Hepatocyte (in vitro differentiated cells): ENCODE data around the gene ASCL3. TPM values are rescaled to one million over a fixed set of nuclear protein-coding genes. Genes with fewer than 3 reads are reported as not detected.
"Not testable (repeated sequence)": the region's sequence is repeated elsewhere in the genome, so short reads cannot be mapped to it uniquely, and the experiment has no call there.

Experiments
- DNase-seq: peaks from one replicate; pipeline ENCODE4 v3.0.0-alpha.2; 2016; ENCODE audit warnings: low spot score
- H2AFZ ChIP-seq: fragments of 200-600 bp; sonication (generic); 2 replicates; pipeline ENCODE4 v1.6.0; 2016; ENCODE audit warnings: antibody characterized with exemption, mild to moderate bottlenecking
- H3K27ac ChIP-seq: fragments of 200-600 bp; sonication (generic); 2 replicates; pipeline ENCODE4 v1.5.1; 2016; ENCODE audit warnings: mild to moderate bottlenecking
- H3K27me3 ChIP-seq: fragments of 200-600 bp; sonication (generic); 2 replicates; pipeline ENCODE4 v1.6.1; 2016
- H3K36me3 ChIP-seq: fragments of 200-600 bp; sonication (generic); replicated peaks from 2 replicates; pipeline ENCODE4 v1.5.1; 2016; ENCODE audit warnings: low read depth; ENCODE audit not compliant: insufficient read depth
- H3K4me1 ChIP-seq: fragments of 200-600 bp; sonication (generic); 2 replicates; pipeline ENCODE4 v1.5.1; 2016; ENCODE audit warnings: mild to moderate bottlenecking, moderate library complexity; ENCODE audit not compliant: insufficient read depth
- H3K4me2 ChIP-seq: fragments of 200-600 bp; sonication (generic); 2 replicates; pipeline ENCODE4 v1.6.0; 2016
- H3K4me3 ChIP-seq: fragments of 200-600 bp; sonication (generic); 2 replicates; pipeline ENCODE4 v1.5.1; 2016; ENCODE audit warnings: mild to moderate bottlenecking
- H3K79me2 ChIP-seq: fragments of 200-600 bp; sonication (generic); 2 replicates; pipeline ENCODE4 v1.6.0; 2017; ENCODE audit warnings: mild to moderate bottlenecking
- H3K9me2 ChIP-seq: fragments of 200-600 bp; sonication (generic); replicated peaks from 2 replicates; pipeline ENCODE4 v1.6.0; 2017; ENCODE audit warnings: mild to moderate bottlenecking; ENCODE audit not compliant: insufficient read depth
- H3K9me3 ChIP-seq: fragments of 200-600 bp; sonication (generic); 2 replicates; pipeline ENCODE4 v1.5.1; 2016; ENCODE audit warnings: low read depth, mild to moderate bottlenecking
- H4K20me1 ChIP-seq: fragments of 200-600 bp; sonication (generic); 2 replicates; pipeline ENCODE4 v1.6.0; 2016; ENCODE audit warnings: mild to moderate bottlenecking; ENCODE audit not compliant: insufficient read depth, poor library complexity, severe bottlenecking
- EZH2 ChIP-seq: fragments of 200-600 bp; sonication (generic); IDR thresholded peaks from 2 replicates; pipeline ENCODE4 v1.6.1; 2016; ENCODE audit warnings: antibody characterized with exemption, mild to moderate bottlenecking, borderline replicate concordance
- EZH2phosphoT487 ChIP-seq: fragments of 200-600 bp; sonication (generic); IDR thresholded peaks from one replicate; pipeline ENCODE4 v1.6.1; 2018; ENCODE audit warnings: antibody characterized with exemption, mild to moderate bottlenecking, low read depth, moderate library complexity; ENCODE audit not compliant: unreplicated experiment, severe bottlenecking
- WGBS: methylation state at CpG from one replicate; pipeline ENCODE4 v1.1.6; 2016; ENCODE audit warnings: low lambda C conversion rate; ENCODE audit errors: missing lambda C conversion rate; 5-methylcytosine and 5-hydroxymethylcytosine counted together
- polyA plus RNA-seq: library from polyadenylated mRNA; unstranded; fragments of >200 nt; fragmentation: Nextera tagmentation; extraction: Ambion mirVana; gene quantifications from 2 replicates; pipeline ENCODE4 v1.2.1, GENCODE V29; 2016
- total RNA-seq: library from RNA; depleted of rRNA; stranded (reverse); fragments of >200 nt; gene quantifications from 2 replicates; pipeline ENCODE4 v1.2.3, GENCODE V29; 2014
- TF ChIP-seq, protein P1 (sequence below): fragments of 200-600 bp; sonication (generic); IDR thresholded peaks from 2 replicates; pipeline ENCODE4 v1.5.1; 2016; ENCODE audit warnings: antibody characterized with exemption, mild to moderate bottlenecking; ENCODE audit not compliant: poor library complexity

The ASCL3 gene
- total and polyA plus RNA-seq, 2 experiments from 2014 or later, result not detected

DNA sequence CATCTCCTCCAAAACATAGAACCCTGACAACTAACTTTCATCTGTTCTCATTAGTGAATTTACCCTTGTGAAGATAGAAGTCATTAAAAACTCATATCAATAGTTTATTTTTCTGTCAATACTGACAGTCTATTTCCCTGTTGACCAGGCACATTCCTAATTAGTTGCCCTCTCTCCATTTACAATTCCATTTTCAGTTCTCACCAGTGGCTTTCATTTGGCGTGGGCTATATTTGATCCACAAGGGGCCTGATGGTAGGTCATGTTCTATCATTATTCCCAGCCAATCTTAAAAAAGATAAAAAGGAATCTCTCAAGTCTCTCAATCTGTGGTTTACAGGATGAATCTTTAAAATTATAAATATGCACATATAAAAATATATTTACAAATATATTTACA is 35.7 kb downstream of the ASCL3 start:
- 89% methylated on average over 1 of the region's 1 CpG for WGBS
- Histone ChIP-seq H3K27ac (no peak overlapping the region), H3K4me2 (no peak overlapping the region), H4K20me1 (no peaks in the 10 kb centered on the region), H3K36me3 (no peaks in the 10 kb centered on the region), H3K27me3 (peaks cover 3% of the 10 kb centered on the region), H3K79me2 (peaks cover 3% of the 10 kb centered on the region), H3K4me1 (peaks cover 9% of the 10 kb centered on the region), H3K4me3 (no peak overlapping the region), H3K9me3 (no peaks in the 10 kb centered on the region), H3K9me2 (no peaks in the 10 kb centered on the region), H2AFZ (no peak overlapping the region)
- no peak for DNase-seq
- TF ChIP-seq, protein P1, sequence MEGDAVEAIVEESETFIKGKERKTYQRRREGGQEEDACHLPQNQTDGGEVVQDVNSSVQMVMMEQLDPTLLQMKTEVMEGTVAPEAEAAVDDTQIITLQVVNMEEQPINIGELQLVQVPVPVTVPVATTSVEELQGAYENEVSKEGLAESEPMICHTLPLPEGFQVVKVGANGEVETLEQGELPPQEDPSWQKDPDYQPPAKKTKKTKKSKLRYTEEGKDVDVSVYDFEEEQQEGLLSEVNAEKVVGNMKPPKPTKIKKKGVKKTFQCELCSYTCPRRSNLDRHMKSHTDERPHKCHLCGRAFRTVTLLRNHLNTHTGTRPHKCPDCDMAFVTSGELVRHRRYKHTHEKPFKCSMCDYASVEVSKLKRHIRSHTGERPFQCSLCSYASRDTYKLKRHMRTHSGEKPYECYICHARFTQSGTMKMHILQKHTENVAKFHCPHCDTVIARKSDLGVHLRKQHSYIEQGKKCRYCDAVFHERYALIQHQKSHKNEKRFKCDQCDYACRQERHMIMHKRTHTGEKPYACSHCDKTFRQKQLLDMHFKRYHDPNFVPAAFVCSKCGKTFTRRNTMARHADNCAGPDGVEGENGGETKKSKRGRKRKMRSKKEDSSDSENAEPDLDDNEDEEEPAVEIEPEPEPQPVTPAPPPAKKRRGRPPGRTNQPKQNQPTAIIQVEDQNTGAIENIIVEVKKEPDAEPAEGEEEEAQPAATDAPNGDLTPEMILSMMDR, result no peak
- no peak for TF ChIP-seq EZH2
- no peak for TF ChIP-seq EZH2phosphoT487

DNA sequence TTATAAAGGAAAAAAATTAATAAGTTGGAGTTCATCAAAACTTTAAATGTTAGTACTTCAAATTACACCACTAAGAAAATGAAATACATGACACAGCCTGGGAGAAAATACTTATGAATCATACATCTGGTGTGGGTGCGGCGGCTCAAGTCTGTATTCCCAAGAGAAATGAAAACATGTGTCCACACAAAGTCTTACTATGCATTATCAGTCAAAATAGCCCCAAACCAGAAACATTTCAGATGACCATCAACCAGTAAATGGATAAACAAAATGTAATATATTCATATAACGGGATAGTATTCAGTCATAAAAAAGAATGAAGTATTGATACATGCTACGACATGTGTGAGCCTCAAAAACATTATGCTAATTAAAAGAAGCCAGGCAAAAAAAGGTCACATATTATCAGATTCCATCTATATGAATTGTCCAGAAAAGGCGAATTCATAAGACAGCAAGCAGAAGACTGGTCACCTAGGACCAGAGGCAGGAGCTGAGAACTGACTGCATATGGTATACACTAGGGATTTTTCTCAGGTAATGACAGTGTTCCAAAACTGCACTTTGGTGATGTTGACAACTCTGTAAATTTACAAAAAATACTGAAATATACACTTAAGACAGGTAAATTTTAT is 37.2 kb downstream of the ASCL3 start:
- TF ChIP-seq, protein P1, result no peak
- TF ChIP-seq EZH2 (no peak), EZH2phosphoT487 (no peak)
- H3K36me3 ChIP-seq, result no peaks in the 10 kb centered on the region
- H3K27me3 ChIP-seq, result peaks cover 3% of the 10 kb centered on the region
- no peaks in the 10 kb centered on the region for H3K79me2 ChIP-seq
- no peak overlapping the region for H3K4me3 ChIP-seq
- no peaks in the 10 kb centered on the region for H4K20me1 ChIP-seq
- DNase-seq, result no peak
- H3K27ac ChIP-seq, result no peak overlapping the region
- WGBS, result 79% methylated on average over 5 of the region's 5 CpGs
- H3K4me2 ChIP-seq, result no peak overlapping the region
- H3K9me3 ChIP-seq, result no peaks in the 10 kb centered on the region
- H2AFZ ChIP-seq, result no peak overlapping the region
- H3K9me2 ChIP-seq, result no peaks in the 10 kb centered on the region
- H3K4me1 ChIP-seq, result peaks cover 7% of the 10 kb centered on the region

DNA sequence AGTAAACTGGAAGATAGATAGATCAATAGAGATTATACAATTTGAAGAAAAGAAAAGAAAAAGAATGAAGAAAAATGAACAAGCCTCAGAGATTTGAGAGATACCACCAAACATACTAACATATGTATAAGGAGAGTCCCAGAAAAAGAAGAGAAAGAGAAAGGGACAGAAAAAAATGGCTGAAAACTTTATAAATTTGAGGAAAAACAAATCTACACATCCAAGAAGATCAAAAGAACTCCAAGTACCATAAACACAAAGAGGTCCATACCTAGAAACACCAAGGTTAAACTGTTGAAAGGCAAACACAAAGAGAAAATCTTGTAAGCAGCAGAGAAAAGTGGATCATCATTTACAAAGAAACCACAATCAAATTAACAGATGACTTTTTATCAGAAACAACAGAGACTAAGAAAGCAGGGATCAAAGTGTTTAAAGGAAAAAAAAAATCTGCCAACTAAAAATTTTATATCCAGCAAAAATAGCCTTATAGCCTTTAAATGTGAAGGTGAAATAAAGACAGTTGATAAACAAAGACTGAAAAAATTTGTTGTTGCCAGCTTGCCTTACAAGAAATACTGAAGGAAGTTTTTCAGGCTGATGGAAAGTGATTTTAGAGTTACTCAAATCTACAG is 43.6 kb downstream of the ASCL3 start:
- no peaks in the 10 kb centered on the region for H3K27me3 ChIP-seq
- H2AFZ ChIP-seq, result no peak overlapping the region
- TF ChIP-seq EZH2 (no peak), EZH2phosphoT487 (no peak)
- TF ChIP-seq, protein P1, result no peak
- H3K9me2 ChIP-seq, result no peaks in the 10 kb centered on the region
- no peaks in the 10 kb centered on the region for H3K79me2 ChIP-seq
- H3K4me2 ChIP-seq, result no peak overlapping the region
- H3K4me1 ChIP-seq, result no peaks in the 10 kb centered on the region
- H3K27ac ChIP-seq, result no peak overlapping the region
- no peaks in the 10 kb centered on the region for H3K9me3 ChIP-seq
- DNase-seq, result no peak
- H3K36me3 ChIP-seq, result no peaks in the 10 kb centered on the region
- H3K4me3 ChIP-seq, result no peak overlapping the region
- H4K20me1 ChIP-seq, result no peaks in the 10 kb centered on the region

DNA sequence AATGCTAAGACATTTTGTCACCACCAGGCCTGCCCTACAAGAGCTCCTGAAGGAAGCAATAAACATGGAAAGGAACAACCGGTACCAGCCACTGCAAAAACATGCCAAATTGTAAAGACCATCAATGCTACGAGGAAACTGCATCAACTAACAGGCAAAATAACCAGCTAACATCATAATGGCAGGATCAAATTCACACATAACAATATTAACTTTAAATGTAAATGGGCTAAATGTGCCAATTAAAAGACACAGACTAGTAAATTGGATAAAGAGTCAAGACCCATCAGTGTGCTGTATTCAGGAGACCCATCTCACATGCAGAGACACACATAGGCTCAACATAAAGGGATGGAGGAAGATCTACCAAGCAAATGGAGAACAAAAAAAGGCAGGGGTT is 51.6 kb downstream of the ASCL3 start:
- not testable (repeated sequence) for H3K4me1 ChIP-seq, DNase-seq, H3K4me3 ChIP-seq, H2AFZ ChIP-seq, H3K79me2 ChIP-seq, H3K36me3 ChIP-seq, H3K27ac ChIP-seq, H3K4me2 ChIP-seq, H3K9me3 ChIP-seq, H4K20me1 ChIP-seq, H3K27me3 ChIP-seq, H3K9me2 ChIP-seq
- 100% methylated on average over 2 of the region's 2 CpGs for WGBS
